A673 (cell line): ENCODE data around the gene TSEN2. TPM values are rescaled to one million over a fixed set of nuclear protein-coding genes. Genes with fewer than 3 reads are reported as not detected.

ENCODE experiments used
- BruUV-seq: library from RNA; stranded (reverse); fragments of 400-500 nt; replicated peaks from 2 replicates; lab custom pipeline; 2021; lab: Mats Ljungman, UMichigan
- CTCF ChIA-PET: fragments of 300-600 bp; sonication (Branson Sonifier 250); formaldehyde crosslinking; loops from one replicate; lab custom pipeline; 2022; ENCODE audit warnings: antibody characterized with exemption; lab: Charles Lee
- POLR2A ChIA-PET: fragments of 300-600 bp; sonication (Branson Sonifier 250); formaldehyde crosslinking; loops from one replicate; lab custom pipeline; 2022; ENCODE audit warnings: antibody characterized with exemption; ENCODE audit not compliant: low non-redundant PET; lab: Charles Lee
- DNase-seq: peaks from one replicate; pipeline ENCODE4 v3.0.0-alpha.2; 2015; ENCODE audit warnings: low spot score
- H3K27ac ChIP-seq: fragments of 200-600 bp; sonication (generic); 2 replicates; pipeline ENCODE4 v1.5.1; 2016; ENCODE audit warnings: mixed run types, low read depth, mild to moderate bottlenecking, mixed read lengths, antibody characterized with exemption, low read length; ENCODE audit not compliant: poor library complexity, severe bottlenecking
- H3K27me3 ChIP-seq: fragments of 200-600 bp; sonication (generic); replicated peaks from 2 replicates; pipeline ENCODE4 v1.6.1; 2017; ENCODE audit warnings: mixed run types, low read depth, mild to moderate bottlenecking, mixed read lengths, antibody characterized with exemption, low read length; ENCODE audit not compliant: insufficient read depth, poor library complexity
- H3K36me3 ChIP-seq: fragments of 200-600 bp; sonication (generic); 2 replicates; pipeline ENCODE4 v1.6.1; 2016; ENCODE audit warnings: mixed run types, mild to moderate bottlenecking, mixed read lengths, antibody characterized with exemption, low read length; ENCODE audit not compliant: insufficient read depth, poor library complexity, severe bottlenecking
- H3K4me1 ChIP-seq: fragments of 200-600 bp; sonication (generic); 2 replicates; pipeline ENCODE4 v1.6.1; 2017; ENCODE audit warnings: mixed run types, mild to moderate bottlenecking, mixed read lengths, antibody characterized with exemption, low read length; ENCODE audit not compliant: insufficient read depth, poor library complexity, severe bottlenecking
- H3K4me3 ChIP-seq: fragments of 200-600 bp; sonication (generic); 2 replicates; pipeline ENCODE4 v1.5.1; 2016; ENCODE audit warnings: low read depth, mixed run types, mild to moderate bottlenecking, mixed read lengths, low read length; ENCODE audit not compliant: poor library complexity, severe bottlenecking
- H3K9me3 ChIP-seq: fragments of 200-600 bp; sonication (generic); 2 replicates; pipeline ENCODE4 v1.6.1; 2016; ENCODE audit warnings: mixed run types, low read depth, mild to moderate bottlenecking, mixed read lengths, antibody characterized with exemption, low read length; ENCODE audit not compliant: poor library complexity, severe bottlenecking
- EZH2 ChIP-seq: fragments of 200-600 bp; sonication (generic); IDR thresholded peaks from 2 replicates; pipeline ENCODE4 v1.6.1; 2017; ENCODE audit warnings: borderline replicate concordance, low read depth, mild to moderate bottlenecking, mixed read lengths, antibody characterized with exemption, low read length; ENCODE audit not compliant: poor library complexity, severe bottlenecking
- intact Hi-C: fragments of 100-400 bp; cut with micrococcal nuclease; formaldehyde crosslinking; loops from one replicate; pipeline ENCODE4 v1.10.0; 2022; ENCODE audit not compliant: unreplicated experiment
- total RNA-seq: library from RNA; stranded (reverse); gene quantifications from 2 replicates; pipeline ENCODE4 v1.2.3, GENCODE V29; 2021
- TF ChIP-seq, protein P1 (sequence below): fragments of 300-800, 200-600 bp; sonication (generic); conservative IDR thresholded peaks from 2 replicates; pipeline ENCODE4 v1.5.1; 2017; ENCODE audit warnings: low read depth, mild to moderate bottlenecking, antibody characterized with exemption, low read length, moderate library complexity, mixed read lengths

TSEN2 gene
- total RNA-seq, 1 experiment from 2014 or later = 34.5 TPM

GRCh38 chr3:12499474-12499873 is 15.2 kb downstream of the TSEN2 start:
- H3K27ac ChIP-seq = no peak overlapping the region
- no peaks in the 10 kb centered on the region for H3K4me1 ChIP-seq
- CTCF ChIA-PET = no interaction called here
- no peaks in the 10 kb centered on the region for H3K9me3 ChIP-seq
- H3K4me3 ChIP-seq = no peak overlapping the region
- H3K36me3 ChIP-seq = peaks cover 69% of the 10 kb centered on the region
- DNase-seq = no peak
- intact Hi-C loops = no loop called here
- no TSS peak for BruUV-seq
- POLR2A ChIA-PET = no interaction called here
- TF ChIP-seq, protein P1, sequence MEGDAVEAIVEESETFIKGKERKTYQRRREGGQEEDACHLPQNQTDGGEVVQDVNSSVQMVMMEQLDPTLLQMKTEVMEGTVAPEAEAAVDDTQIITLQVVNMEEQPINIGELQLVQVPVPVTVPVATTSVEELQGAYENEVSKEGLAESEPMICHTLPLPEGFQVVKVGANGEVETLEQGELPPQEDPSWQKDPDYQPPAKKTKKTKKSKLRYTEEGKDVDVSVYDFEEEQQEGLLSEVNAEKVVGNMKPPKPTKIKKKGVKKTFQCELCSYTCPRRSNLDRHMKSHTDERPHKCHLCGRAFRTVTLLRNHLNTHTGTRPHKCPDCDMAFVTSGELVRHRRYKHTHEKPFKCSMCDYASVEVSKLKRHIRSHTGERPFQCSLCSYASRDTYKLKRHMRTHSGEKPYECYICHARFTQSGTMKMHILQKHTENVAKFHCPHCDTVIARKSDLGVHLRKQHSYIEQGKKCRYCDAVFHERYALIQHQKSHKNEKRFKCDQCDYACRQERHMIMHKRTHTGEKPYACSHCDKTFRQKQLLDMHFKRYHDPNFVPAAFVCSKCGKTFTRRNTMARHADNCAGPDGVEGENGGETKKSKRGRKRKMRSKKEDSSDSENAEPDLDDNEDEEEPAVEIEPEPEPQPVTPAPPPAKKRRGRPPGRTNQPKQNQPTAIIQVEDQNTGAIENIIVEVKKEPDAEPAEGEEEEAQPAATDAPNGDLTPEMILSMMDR = no peak
- no peak for TF ChIP-seq EZH2
- no peaks in the 10 kb centered on the region for H3K27me3 ChIP-seq

DNA sequence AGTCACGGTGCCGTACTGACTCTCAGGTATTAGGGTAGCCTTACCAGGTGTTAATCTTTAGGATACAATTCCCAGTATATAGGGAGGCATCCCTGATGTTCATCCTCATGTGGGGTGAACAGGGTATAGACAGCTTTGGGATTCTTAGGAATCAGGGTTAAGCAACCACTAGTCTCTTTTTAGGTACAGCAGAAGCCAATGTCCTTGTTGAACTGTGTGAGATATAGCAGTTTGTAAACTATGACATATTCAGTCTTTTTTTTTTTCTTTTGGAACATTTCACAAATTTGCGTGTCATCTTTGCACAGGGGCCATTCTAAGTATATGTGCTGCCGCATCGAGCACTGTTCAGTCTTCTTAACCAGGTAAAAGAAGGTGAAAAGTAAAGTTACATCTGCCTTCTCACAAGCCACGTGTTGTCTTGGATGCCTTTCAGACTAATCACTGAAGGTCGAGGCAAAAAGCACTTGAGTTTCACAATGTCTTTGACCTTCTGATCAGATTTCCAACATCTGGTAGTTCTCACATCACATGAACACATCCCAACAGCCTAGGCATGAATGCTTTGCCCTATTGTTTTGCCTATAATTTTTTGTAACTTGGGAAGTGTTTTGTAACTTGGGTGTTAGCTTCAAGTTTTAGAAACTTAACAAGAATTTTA is 17.2 kb downstream of the TSEN2 start:
- no TSS peak for BruUV-seq
- H3K9me3 ChIP-seq = no peaks in the 10 kb centered on the region
- peaks cover 74% of the 10 kb centered on the region for H3K36me3 ChIP-seq
- intact Hi-C loops = no loop called here
- DNase-seq = no peak
- ChIA-PET POLR2A (interaction anchor here (0.7 kb wide), 1 partner anchor 331 kb away, joined by 3 read pairs; no protein-coding TSS in a partner anchor), CTCF (no interaction called here)
- H3K4me3 ChIP-seq = no peak overlapping the region
- H3K4me1 ChIP-seq = no peaks in the 10 kb centered on the region
- H3K27ac ChIP-seq = no peak overlapping the region
- TF ChIP-seq EZH2 = no peak
- TF ChIP-seq, protein P1 = no peak
- no peaks in the 10 kb centered on the region for H3K27me3 ChIP-seq

- H3K4me1 ChIP-seq = no peaks in the 10 kb centered on the region
- H3K36me3 ChIP-seq = peaks cover 70% of the 10 kb centered on the region
- BruUV-seq = no TSS peak
- ChIA-PET CTCF (no interaction called here), POLR2A (no interaction called here)
- H3K27ac ChIP-seq = no peak overlapping the region
- DNase-seq = no peak
- no peak overlapping the region for H3K4me3 ChIP-seq
- intact Hi-C loops = no loop called here
- no peak for TF ChIP-seq EZH2
- TF ChIP-seq, protein P1 = no peak
- H3K27me3 ChIP-seq = no peaks in the 10 kb centered on the region
- H3K9me3 ChIP-seq = no peaks in the 10 kb centered on the region
These were observed 19.1 kb downstream of the TSEN2 start for GRCh38 chr3:12503126-12503957.
